ENCODE results near the gene ZNF83.

Gene ZNF83

DNA sequence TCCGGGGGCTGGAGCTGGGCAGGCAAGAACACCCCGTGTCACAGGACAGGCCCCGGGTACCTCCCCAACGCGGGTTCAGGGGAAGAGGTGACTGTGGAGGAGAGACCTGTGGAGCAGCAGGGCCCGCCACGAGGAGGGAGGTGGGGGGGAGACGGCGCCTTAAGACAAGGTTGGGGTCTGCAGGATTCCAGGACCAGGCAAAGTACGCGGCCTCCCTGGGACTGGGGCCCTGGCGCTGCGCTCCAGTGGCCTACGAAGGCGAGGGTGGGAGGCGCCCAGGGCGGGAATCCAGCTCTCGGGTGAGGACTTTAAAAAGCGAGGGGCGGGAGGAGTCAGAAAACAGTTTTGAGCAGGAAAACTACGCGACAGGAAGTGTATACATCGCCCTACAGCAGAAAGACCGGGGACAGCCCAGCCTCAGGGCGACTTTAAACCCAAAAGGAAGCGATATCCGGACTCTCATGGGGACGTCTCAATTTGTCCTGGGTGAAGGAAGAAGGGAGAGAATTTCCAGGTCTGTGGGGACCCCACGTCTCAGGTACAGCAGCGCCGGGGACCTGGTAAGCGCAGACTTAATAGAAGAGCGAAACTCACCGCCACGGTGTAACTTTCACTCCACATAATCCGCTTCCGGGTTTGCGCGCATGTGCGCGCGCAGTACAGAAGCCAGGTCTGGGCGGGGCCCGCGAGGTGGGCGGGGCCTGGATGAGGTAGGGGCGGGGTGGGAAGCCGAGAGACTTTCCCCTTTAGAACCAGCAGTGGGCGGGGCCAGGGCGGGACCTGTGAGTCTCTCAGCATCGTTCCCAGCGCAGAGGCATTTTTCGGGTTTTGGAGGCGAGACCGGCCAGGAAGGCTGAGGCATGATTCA lies at the start of gene ZNF83:
Gene ZNF83 (minus strand): TSS at position 638 of the 868 bp plus-strand sequence.
- peak; percentile 90 for ATAC-seq
- TF ChIP-seq ZNF70 (CRISPR knock-in tag; IDR thresholded peaks at IDR 0.05): no peak
- no peak for TF ChIP-seq TCF4 (CRISPR knock-in tag; IDR thresholded peaks at IDR 0.05; ENCODE audit: borderline replicate concordance)
- TF ChIP-seq ZNF8 (CRISPR knock-in tag; IDR thresholded peaks at IDR 0.05): no peak
- TF ChIP-seq ZC3H10 (CRISPR knock-in tag; IDR thresholded peaks at IDR 0.05): no peak
- TF ChIP-seq SNAI2 (CRISPR knock-in tag; IDR thresholded peaks at IDR 0.05): no peak
- no peak for TF ChIP-seq ESRRG (CRISPR knock-in tag; IDR thresholded peaks at IDR 0.05)
- TF ChIP-seq ZFP30 (CRISPR knock-in tag; IDR thresholded peaks at IDR 0.05): no peak
- TF ChIP-seq OSR1 (CRISPR knock-in tag; IDR thresholded peaks at IDR 0.05): no peak
- TF ChIP-seq GLIS3 (CRISPR knock-in tag; IDR thresholded peaks at IDR 0.05): no peak
- no peak for TF ChIP-seq RARB (CRISPR knock-in tag; IDR thresholded peaks at IDR 0.05)
- TF ChIP-seq ZNF565 (CRISPR knock-in tag; conservative IDR thresholded peaks at IDR 0.05; ENCODE audit: low read depth): no peak
- no peak for TF ChIP-seq CSDC2 (CRISPR knock-in tag; IDR thresholded peaks at IDR 0.05)
- no peak for TF ChIP-seq PPARA (CRISPR knock-in tag; IDR thresholded peaks at IDR 0.05; ENCODE audit: borderline replicate concordance)
- TF ChIP-seq BACH2 (CRISPR knock-in tag; IDR thresholded peaks at IDR 0.05; ENCODE audit: borderline replicate concordance): no peak
- TF ChIP-seq, protein P1, sequence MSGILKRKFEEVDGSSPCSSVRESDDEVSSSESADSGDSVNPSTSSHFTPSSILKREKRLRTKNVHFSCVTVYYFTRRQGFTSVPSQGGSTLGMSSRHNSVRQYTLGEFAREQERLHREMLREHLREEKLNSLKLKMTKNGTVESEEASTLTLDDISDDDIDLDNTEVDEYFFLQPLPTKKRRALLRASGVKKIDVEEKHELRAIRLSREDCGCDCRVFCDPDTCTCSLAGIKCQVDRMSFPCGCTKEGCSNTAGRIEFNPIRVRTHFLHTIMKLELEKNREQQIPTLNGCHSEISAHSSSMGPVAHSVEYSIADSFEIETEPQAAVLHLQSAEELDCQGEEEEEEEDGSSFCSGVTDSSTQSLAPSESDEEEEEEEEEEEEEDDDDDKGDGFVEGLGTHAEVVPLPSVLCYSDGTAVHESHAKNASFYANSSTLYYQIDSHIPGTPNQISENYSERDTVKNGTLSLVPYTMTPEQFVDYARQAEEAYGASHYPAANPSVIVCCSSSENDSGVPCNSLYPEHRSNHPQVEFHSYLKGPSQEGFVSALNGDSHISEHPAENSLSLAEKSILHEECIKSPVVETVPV (CRISPR knock-in tag; IDR thresholded peaks at IDR 0.05): no peak
- TF ChIP-seq TOX (CRISPR knock-in tag; IDR thresholded peaks at IDR 0.05; ENCODE audit: borderline replicate concordance): no peak
- TF ChIP-seq, protein P2, sequence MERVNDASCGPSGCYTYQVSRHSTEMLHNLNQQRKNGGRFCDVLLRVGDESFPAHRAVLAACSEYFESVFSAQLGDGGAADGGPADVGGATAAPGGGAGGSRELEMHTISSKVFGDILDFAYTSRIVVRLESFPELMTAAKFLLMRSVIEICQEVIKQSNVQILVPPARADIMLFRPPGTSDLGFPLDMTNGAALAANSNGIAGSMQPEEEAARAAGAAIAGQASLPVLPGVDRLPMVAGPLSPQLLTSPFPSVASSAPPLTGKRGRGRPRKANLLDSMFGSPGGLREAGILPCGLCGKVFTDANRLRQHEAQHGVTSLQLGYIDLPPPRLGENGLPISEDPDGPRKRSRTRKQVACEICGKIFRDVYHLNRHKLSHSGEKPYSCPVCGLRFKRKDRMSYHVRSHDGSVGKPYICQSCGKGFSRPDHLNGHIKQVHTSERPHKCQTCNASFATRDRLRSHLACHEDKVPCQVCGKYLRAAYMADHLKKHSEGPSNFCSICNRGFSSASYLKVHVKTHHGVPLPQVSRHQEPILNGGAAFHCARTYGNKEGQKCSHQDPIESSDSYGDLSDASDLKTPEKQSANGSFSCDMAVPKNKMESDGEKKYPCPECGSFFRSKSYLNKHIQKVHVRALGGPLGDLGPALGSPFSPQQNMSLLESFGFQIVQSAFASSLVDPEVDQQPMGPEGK (CRISPR knock-in tag; IDR thresholded peaks at IDR 0.05; ENCODE audit: borderline replicate concordance): no peak

DNA sequence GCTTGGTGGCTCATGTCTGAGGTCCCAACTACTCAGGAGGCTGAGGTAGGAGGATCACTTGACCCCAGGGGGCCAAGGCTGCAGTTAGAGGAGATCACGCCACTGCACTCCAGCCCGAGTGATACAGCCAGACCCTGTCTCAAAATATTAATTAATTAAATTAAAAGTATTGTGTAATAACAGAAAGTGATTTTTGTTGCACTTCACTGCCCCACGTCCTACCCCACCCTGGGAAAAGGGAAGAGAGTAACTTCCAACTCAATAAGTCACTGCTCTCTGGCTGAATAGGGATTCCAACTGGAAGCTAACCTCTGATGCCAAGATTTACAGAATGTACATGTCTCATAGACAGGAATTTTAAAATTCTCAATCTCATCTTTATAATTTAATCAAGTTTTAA lies 49.5 kb upstream of the ZNF83 start:
- ATAC-seq: no peak
- TF ChIP-seq ISL1 (CRISPR knock-in tag; IDR thresholded peaks at IDR 0.05): no peak
- no peak for TF ChIP-seq CSDC2 (CRISPR knock-in tag; IDR thresholded peaks at IDR 0.05)
- TF ChIP-seq, protein P3, sequence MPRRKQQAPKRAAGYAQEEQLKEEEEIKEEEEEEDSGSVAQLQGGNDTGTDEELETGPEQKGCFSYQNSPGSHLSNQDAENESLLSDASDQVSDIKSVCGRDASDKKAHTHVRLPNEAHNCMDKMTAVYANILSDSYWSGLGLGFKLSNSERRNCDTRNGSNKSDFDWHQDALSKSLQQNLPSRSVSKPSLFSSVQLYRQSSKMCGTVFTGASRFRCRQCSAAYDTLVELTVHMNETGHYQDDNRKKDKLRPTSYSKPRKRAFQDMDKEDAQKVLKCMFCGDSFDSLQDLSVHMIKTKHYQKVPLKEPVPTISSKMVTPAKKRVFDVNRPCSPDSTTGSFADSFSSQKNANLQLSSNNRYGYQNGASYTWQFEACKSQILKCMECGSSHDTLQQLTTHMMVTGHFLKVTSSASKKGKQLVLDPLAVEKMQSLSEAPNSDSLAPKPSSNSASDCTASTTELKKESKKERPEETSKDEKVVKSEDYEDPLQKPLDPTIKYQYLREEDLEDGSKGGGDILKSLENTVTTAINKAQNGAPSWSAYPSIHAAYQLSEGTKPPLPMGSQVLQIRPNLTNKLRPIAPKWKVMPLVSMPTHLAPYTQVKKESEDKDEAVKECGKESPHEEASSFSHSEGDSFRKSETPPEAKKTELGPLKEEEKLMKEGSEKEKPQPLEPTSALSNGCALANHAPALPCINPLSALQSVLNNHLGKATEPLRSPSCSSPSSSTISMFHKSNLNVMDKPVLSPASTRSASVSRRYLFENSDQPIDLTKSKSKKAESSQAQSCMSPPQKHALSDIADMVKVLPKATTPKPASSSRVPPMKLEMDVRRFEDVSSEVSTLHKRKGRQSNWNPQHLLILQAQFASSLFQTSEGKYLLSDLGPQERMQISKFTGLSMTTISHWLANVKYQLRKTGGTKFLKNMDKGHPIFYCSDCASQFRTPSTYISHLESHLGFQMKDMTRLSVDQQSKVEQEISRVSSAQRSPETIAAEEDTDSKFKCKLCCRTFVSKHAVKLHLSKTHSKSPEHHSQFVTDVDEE (CRISPR knock-in tag; IDR thresholded peaks at IDR 0.05): no peak
- TF ChIP-seq ZNF70 (CRISPR knock-in tag; IDR thresholded peaks at IDR 0.05): no peak
- TF ChIP-seq SNAI2 (CRISPR knock-in tag; IDR thresholded peaks at IDR 0.05): no peak
- TF ChIP-seq, protein P4, sequence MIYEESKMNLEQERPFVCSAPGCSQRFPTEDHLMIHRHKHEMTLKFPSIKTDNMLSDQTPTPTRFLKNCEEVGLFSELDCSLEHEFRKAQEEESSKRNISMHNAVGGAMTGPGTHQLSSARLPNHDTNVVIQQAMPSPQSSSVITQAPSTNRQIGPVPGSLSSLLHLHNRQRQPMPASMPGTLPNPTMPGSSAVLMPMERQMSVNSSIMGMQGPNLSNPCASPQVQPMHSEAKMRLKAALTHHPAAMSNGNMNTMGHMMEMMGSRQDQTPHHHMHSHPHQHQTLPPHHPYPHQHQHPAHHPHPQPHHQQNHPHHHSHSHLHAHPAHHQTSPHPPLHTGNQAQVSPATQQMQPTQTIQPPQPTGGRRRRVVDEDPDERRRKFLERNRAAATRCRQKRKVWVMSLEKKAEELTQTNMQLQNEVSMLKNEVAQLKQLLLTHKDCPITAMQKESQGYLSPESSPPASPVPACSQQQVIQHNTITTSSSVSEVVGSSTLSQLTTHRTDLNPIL (CRISPR knock-in tag; IDR thresholded peaks at IDR 0.05; ENCODE audit: low read depth): no peak
- no peak for TF ChIP-seq ZFP3 (CRISPR knock-in tag; IDR thresholded peaks at IDR 0.05)
- TF ChIP-seq GLIS3 (CRISPR knock-in tag; IDR thresholded peaks at IDR 0.05): no peak
- TF ChIP-seq ESRRG (CRISPR knock-in tag; IDR thresholded peaks at IDR 0.05): no peak
- TF ChIP-seq RARB (CRISPR knock-in tag; IDR thresholded peaks at IDR 0.05): no peak
- no peak for TF ChIP-seq ZC3H10 (CRISPR knock-in tag; IDR thresholded peaks at IDR 0.05)
- TF ChIP-seq, protein P5, sequence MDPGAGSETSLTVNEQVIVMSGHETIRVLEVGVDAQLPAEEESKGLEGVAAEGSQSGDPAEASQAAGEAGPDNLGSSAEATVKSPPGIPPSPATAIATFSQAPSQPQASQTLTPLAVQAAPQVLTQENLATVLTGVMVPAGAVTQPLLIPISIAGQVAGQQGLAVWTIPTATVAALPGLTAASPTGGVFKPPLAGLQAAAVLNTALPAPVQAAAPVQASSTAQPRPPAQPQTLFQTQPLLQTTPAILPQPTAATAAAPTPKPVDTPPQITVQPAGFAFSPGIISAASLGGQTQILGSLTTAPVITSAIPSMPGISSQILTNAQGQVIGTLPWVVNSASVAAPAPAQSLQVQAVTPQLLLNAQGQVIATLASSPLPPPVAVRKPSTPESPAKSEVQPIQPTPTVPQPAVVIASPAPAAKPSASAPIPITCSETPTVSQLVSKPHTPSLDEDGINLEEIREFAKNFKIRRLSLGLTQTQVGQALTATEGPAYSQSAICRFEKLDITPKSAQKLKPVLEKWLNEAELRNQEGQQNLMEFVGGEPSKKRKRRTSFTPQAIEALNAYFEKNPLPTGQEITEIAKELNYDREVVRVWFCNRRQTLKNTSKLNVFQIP (CRISPR knock-in tag; IDR thresholded peaks at IDR 0.05; ENCODE audit: borderline replicate concordance, low read depth): no peak
- TF ChIP-seq ARNTL (CRISPR knock-in tag; IDR thresholded peaks at IDR 0.05; ENCODE audit: borderline replicate concordance, low read depth): no peak
- TF ChIP-seq ZNF565 (CRISPR knock-in tag; conservative IDR thresholded peaks at IDR 0.05; ENCODE audit: low read depth): no peak
- no peak for TF ChIP-seq BACH2 (CRISPR knock-in tag; IDR thresholded peaks at IDR 0.05; ENCODE audit: borderline replicate concordance)
- no peak for TF ChIP-seq TOX (CRISPR knock-in tag; IDR thresholded peaks at IDR 0.05; ENCODE audit: borderline replicate concordance)
- no peak for TF ChIP-seq ZFP30 (CRISPR knock-in tag; IDR thresholded peaks at IDR 0.05)
